DMS53 (cell line): ENCODE measurements around the gene EXOC4.
"Not testable (repeated sequence)": the region's sequence is repeated elsewhere in the genome, so short reads cannot be mapped to it uniquely, and the experiment has no call there.

Experiments used
- DNase-seq: peaks from one replicate; lab custom pipeline; 2025; lab: John Stamatoyannopoulos, UW

The EXOC4 gene

DNA sequence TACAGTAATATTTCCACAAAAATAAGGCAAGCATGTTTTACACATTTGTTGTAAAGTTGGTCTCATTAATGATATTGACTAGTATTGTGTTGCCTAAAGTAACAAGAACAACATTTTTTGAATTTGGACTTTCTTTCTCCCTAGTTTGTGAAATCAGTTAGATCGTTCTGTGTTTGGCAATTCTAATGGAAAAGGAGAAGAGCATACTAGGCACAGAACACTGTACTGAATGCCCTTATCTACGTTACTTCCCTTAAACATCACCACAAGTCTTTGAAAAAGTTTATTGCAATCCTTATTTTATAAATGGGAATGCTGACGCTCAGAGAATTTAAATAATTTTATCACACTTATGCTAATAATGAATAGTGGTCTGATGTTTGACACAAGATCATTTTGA lies 372.2 kb downstream of the EXOC4 start:
- DNase-seq, result no peak

DNA sequence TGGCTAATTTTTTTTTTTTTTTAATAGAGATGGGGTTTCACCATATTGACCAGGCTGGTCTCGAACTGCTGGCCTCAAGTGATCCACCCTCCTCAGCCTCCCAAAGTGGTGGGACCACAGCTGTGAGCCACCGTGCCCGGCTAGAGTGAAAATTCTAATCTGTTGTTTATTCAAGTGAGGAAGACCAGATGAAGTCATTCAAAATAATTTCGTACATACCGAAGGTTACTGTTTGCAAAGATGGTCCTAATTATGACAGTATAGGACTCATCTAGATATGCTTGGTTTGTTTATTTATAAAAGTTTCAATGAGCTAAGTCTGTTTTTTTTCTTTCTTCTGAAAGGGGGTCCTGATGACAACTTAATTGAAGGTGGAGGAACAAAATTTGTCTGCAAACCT lies 376.8 kb downstream of the EXOC4 start:
- no peak for DNase-seq

DNA sequence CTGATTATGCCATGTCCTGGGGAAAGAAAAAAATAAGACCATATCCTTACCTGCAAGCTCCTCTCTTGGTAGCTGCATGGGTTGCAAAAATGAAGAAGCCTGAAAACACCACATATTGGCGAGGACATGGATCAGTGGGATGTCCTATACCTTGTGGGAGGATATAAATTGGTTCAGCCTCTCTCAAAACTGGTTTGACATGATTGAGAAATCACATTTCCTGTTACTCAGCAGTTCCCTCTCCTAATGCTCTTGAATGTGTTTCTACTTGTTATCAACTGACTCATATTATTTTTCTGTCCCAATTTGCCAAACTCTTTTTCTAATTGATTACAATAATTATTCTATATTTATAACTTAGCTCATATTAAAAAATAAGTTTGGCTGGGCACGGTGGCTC lies 380.2 kb downstream of the EXOC4 start:
- peak; percentile 67 for DNase-seq

DNA sequence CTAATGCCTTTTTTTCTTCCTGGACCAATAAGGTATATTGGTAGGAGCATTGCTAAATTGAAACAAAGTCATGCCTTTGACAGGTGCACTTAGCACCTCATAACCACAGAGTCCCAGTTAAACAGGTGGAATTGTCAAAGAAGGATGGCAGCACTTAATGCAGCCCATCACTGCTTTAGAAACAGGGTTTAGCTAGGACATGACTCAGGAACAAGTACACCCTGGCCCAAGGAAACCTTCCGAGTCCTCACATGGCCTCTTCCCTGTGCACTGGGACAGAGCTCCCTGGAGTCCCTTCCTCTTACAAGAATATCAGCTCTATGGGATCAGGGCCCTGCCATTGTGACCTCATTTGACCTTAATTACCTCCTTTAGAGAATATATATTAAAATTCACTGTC lies 382.7 kb downstream of the EXOC4 start:
- DNase-seq, result no peak

DNA sequence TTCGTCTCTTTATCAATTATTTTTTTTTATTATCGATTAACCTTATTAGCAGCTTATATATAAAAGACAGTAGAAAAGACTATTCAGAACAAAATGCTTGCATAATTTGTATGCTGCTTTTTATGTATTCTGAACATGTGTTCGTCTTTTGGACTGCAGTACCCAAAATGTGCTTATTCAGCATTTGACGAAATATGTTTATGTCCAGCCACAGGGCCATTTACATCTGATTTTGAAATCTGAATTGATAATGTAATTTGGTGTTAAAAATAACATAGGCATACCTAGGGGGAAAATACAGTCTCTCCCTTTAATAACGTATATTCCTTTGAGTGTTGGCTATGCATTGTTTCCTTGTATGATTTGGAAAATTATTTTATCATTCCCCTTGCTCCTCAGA lies 386.0 kb downstream of the EXOC4 start:
- no peak for DNase-seq

DNA sequence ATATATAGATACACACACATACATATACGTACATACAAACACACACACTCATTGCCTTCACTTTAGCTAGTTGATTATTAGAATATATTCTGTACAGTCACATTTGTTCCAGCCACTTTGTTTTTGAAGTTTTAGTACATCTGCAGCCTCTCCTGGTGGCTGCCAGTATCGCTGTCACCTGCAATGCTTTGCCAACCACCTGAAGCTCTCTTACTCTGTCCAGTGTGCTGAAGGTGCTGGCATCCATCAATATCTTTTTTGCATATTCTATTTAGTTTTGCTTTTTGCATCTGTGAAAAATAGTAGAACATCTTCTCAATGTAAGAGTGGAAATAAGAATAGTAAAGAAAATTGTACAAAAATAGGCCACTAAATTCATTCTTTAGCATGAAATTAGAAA lies 388.6 kb downstream of the EXOC4 start:
- peak; percentile 11 for DNase-seq

DNA sequence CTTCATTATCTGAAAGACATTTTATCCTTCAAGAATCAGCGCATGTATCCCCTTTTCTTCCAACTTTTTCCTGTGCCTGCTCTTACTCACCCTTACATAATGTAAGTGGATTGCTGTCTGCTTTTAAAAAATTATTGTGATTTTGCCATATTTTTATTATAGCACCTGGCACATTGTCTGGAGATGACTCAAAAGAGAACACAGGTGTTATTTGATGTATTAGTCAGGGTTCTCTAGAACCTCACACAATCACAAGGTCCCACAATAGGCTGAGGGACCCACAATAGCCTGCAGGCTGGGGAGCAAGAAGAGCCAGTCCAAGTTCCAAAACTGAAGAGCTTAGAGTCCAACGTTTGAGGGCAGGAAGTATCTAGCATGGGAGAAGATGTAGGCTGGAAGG lies 390.0 kb downstream of the EXOC4 start:
- peak; percentile 50 for DNase-seq

DNA sequence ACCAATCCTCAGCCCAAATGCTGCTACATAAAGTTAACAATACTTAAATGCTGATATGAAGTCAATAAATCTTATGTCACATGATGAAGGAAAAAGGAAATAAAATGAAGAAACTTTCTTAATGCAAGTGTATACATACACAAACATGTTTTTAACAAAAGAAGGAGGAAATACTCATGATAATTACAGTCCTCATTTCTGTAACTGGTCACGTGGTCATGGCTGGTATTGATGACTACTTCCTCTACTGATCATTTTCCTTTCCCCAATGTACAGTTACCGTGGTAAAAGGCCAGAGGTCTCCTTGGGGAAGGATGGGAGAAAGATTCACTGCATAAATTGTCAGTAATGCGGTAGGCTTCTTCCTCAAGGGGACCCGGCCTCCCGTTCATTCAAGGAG lies 390.8 kb downstream of the EXOC4 start:
- DNase-seq, result not testable (repeated sequence)

DNA sequence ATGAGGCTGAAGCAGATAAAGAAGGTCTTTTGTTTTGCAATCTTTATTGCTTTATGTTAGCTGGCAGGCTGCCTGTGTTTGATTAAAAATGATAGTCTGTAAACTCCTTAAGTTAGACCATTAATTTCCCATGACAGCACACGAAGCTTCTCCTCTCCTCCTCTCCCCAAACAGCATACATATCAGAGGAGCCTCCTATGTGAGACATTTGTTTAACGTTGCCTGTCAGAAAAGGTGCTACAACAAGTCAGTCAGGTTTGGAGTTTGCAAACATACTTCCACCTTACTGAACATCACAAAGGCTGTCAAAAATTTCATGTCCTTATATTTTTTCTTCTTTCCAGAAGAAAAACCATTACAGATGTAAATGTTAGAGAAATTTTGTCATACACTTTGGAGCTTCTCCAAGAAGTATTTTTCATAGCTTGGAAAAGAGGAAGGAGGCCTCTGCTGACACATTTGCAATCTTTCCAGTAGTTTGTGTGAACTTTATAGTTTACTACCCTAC lies 393.1 kb downstream of the EXOC4 start:
- peak; percentile 4 for DNase-seq

DNA sequence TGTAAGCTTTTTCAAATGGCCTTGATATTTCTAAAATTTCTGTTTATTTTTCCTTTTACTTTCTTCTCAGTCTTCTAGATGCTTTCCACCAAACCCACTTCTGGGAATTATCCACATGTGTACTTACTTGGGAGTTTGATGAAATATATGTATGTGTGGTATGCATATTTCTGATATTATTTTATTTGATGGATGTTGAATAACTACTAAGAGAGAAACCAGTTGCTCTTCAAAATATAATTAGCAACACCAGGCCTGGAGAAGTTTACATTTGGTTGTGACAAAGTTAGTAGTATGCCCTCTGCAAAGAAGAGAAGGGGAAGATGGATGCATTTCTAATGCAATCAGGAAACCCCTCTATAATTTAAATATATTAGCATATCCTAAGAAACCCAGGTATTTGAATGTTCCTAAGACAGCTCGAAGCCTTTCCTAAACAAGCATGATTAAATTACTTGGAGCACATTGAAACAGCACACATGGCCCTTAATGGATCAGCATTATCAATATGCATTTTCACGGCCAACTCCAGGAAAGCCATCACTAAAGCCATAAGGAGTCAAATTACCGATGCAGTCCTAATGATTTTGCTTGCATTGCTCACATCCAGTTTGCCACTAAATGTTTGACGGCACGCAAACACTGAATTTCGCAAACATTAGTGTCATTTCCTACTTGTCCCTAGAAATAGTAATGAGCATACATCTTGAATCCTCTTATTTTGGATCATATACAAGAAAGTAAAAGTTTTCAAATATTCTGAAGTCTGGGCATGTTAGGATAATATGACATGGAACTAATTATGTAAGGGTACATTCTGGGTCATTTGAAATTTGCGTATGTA lies 393.8 kb downstream of the EXOC4 start:
- no peak for DNase-seq

DNA sequence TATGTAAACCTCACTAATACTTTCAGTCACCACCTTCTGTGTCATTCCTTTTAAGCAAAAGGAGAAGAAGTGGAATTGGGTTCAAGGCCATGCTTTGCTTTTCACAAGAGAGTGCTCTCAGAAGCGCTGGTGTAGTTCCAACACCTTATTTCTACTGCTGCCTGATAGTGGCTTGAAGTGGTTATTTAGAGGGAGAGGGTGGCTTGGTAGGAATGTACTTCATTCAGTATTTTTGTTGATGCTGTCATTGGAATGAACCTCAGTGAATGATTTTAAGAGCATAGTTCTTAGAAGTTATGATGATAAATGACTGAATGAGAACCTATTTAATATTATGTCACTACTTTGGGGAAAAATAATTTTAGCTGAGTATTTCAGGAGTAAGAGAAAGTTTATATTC lies 396.7 kb downstream of the EXOC4 start:
- DNase-seq, result no peak

DNA sequence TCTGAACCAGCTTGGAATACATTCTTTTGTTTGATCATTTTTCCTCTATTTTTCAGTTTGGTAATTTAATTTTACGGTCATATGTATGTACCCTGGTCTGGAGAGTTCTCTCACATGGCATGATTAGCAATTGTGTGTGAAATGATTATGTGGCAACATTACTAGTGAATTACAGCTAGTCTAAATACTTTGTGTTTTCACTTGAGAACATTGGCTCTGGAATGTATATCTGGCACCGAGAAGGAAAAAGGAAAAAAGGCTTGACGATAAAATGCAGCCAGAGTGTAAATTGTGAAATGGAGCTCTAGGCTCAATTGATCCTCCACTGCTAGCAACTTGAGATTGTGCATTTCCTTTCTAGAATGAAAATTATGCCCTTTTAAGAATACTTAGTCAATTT lies 397.2 kb downstream of the EXOC4 start:
- no peak for DNase-seq

DNA sequence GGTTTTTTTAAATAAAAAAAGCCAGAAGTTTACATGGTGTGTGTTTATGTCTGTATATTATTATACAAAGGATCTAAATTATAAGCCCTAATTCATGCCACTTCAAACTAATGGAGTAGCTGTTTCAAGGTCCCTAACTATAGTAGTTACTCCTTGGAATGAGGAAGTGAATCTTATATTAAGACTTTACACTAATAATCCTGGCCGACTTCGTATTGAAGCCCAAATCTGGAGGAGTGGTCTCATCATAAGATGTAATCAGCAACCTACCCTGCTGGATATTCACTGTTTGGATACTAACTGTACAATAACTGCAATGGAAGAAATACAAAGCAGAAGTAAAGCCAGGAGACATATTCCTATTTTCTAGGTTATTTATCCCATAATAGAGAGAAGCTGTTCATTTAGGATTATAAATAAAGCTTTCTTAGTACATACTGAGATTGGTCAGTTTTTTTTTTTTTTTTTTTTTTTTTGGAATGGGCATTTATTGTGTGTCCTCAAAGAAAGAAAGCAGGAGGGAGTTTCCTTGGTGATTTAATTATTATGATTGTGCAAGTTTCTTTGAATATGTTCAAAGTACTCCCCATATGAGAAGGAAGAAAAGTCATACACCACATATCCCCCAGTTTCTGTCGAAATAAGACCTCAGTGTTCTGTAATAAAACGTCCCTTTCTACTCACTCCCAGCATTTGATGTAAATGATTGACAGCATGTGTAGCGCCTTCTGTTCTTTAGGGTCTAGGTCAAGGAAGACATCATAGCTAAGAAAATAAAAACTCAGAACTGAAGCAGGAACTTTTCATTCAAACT lies 397.8 kb downstream of the EXOC4 start:
- DNase-seq, result no peak

DNA sequence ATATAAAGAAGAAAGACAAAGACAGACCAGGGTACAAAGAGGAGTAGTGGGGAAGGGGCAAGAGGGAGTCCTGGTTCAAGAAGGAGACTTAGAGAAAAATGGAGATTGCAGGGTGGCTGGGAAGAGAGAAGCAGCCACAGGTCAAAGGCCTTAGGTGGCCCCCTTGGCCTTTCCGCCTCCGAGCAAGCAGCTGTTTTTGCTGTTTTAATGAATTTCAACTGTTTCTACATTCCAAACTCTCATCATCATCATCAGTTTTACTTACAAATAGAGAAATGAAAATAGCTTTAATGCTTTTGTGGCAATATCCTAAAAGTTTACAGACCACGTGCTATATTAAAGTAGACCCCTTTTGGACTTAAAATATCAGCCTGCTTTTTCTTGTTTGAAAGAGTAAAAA lies 399.7 kb downstream of the EXOC4 start:
- no peak for DNase-seq

DNA sequence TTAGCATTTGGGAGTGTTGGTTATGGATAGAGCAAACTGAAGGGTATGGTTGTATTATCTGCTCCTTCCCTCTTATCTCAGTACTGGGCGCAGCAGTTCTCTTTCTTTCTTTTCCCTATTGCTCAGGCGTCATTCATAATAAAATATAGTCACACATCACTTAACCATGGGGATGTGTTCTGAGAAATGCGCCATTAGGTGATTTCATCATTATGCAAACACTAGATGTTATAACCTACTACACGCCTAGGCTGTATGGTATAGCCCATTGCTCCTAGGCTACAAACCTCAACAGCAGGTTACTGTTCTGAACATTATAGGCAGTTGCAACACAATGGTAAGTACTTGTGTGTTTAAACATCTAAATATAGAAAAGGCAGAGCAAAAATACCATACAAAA lies 401.7 kb downstream of the EXOC4 start:
- peak; percentile 6 for DNase-seq

DNA sequence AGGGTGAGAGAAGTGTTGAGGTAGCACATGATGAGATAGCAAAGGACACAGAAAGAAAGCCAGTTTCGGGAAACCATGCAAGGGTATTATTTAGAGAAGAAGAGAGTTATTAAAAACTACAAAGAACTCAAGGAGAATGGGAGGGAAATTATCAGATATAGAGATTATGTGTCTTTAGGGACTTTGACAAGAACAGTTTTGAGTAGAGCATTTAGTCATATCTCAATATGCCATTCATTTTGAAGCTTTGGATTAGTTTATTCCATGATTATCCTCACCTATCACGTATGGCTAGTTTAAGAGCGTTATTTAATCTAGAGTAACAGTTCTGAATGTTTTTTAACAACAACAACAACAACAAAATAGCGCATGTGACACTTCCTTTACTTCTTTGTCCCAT lies 409.4 kb downstream of the EXOC4 start:
- DNase-seq, result no peak

DNA sequence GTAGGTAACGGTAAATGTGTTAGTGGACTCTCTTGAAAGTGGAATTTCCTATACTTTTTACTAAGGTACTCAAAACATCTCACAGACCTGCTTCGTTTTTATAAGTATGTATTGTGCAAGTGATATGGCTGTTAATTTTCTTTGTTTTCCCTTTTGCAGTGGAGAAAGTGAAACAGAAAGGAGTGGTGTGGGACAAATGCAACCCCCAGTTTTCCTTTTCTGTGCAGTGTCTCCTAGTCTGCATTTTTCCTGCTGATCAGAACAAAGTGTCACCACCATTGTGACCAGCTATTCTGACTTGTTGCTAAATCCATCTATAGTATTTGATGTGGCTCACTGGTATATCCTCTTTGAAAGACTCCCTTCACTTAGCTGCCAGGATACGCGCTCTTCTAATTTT lies 410.0 kb downstream of the EXOC4 start:
- no peak for DNase-seq

DNA sequence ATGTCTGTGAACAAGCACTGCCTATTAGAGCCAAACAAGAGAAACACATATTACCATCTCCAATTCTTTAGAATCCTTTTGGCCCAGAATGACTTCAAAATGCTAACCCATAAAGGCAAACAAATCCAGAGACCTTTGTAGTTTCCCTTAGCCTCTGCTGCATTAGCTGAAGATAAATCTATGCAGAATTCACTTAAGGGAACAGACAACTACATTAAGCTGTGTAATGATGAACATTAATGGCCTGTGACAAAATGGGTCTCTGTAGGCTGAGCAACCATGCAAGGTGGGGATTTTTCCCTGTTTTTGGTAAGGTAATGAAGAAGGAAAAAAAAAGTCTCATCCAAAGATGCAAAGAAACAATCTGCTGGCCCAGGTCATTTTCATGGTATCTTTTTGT lies 411.6 kb downstream of the EXOC4 start:
- DNase-seq, result no peak

DNA sequence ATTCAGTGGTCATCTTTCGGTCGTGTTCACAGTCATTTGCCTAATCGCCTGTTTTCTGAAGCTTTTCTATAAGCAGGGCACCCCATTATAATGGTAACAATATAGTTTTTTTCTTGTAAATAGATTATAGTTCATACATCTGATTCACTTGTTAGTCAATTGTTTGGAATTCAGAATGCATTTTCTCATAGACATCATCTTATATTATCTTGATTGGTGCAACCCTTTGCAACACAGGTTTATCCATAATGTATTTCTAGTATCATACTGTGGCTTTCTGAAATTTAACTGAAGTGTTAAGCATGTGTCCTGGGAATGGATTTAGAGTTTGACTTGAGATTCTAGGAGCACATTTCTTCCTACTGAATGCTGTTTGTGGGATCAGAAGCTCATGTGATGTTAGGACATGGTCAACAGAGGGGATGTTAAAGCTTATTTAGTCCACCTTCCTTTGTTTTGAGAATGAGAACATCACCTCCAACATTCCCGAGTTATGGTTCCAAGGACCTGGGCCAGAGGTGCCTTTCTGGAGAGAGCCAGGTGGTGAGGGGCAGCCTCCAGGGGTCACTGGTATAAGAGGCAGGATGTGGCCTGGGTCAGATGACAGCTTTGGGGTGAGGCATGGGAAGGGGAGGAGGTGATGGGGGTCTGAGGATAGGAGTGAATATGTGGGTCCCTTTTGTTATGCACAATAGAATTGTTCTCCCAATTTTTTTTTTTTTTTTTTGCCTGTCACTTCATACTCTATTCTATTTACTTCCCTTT lies 415.6 kb downstream of the EXOC4 start:
- DNase-seq, result no peak

DNA sequence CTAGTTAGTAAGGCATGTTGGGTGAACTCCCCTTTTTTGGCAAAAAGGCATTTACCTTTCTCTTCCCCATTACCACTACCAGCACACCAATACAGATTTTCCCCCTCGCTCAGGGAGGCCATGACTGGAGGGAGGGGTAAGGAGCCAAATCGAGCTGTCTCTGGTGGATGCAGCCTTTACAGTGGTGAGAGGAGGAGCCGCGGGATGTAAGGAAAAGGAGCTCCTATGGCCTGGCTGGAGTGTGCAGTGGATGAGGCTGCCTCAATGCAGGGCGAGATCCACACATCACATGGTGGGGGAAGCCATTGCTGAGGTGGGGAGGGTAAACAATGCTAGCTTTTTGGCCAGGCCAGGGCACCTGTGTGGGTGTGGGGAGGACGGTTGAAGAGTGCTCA lies 416.2 kb downstream of the EXOC4 start:
- no peak for DNase-seq

DNA sequence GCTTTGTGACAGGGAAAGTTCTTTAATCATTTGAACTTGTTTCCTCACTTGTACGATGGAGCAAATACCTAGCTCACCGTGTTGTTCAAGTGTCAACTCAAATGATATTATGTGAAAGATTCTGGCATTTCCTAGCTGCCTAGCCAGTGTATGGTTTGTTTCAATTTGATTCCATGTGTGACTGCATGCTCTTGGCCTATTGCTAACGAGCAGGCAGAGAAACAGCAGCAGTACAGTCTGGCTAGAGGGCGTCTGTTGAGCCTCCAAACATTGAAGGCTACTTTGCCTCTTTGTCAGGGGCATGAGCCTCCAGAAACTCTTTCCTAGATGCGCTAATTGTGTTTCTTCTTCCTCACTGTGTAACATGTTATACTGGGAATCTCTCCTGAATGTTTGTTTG lies 417.4 kb downstream of the EXOC4 start:
- DNase-seq, result no peak

DNA sequence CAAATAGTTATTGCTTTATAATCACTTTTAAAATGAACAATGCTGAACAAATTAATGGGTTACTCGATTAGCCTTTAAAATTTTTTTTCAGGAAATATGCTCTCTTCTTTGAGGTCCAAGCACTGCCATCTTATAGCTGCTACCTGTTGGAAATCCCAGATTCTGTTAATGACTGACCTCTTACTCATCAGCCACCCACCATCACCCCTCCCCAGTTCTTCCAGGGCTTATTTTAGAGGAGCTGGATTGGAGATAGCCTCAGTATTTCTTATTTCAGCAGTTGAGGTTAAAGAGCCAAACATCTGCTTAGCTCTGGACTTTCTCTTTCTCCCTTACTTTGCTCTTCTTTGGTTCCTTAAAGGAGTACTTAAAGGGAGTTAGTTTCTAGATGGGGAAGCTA lies 420.0 kb downstream of the EXOC4 start:
- DNase-seq, result no peak
